ENCODE results near the gene CDKN2AIPNL.

The CDKN2AIPNL gene

DNA sequence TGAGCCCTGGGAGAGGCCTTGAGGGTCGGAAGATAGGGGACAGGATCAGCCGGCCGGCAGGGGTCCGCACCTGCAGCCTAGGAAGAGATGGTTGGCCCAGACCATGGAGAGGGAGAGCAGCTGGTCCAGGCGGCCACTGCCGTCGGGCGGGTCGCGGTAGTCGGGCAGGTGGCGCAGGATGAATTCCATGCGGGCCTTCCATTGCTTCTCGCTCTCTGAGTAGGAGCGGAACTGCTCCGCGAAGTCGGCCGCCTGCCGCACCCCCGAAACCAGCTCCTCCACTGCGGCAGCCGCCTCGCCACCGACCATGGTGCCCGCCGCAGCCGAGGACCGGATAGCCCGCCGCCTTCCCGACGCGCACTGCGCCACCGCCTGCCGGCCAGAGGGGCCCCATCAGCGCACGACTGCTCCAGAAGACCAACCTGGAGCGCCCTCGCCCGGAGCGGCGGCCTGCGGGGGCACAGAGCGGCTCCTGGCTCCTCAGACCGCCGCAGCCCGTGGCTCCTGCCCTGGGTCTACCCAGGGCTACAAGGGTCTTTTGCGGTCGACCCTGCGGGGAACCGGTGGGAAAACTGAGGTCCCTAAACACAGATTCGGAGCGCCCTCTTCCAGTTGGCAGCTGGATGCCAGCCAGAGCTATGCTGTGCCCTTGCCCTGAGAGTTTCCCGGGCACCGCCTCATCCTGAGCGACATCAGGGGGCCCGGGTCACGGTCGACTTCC lies at the start of gene CDKN2AIPNL:
CDKN2AIPNL (minus strand) TSS at position 336 of the 721 bp plus-strand sequence; CDS start at position 309, 27 bp downstream.
- peak; percentile 77 for DNase-seq

DNA sequence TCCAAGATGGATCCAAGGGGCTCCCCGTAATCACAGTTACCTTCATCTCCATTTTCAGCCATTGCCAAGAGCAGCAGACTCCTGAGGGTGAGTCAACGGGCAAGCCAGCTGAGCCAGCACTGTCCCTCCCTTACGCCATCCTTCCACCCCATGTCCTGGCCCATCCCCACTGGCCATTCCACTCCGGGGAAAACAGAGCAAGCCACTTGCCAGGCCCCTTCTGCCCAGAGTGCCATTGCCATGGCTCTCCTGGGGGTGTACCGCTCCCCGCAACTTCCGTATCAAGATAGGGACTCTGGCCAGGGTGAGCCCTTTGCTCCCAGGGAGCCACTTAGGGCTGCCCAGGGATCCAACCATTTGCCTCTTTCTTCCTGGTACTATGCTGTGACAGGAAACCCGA lies 48.9 kb upstream of the CDKN2AIPNL start:
- DNase-seq, result no peak

DNA sequence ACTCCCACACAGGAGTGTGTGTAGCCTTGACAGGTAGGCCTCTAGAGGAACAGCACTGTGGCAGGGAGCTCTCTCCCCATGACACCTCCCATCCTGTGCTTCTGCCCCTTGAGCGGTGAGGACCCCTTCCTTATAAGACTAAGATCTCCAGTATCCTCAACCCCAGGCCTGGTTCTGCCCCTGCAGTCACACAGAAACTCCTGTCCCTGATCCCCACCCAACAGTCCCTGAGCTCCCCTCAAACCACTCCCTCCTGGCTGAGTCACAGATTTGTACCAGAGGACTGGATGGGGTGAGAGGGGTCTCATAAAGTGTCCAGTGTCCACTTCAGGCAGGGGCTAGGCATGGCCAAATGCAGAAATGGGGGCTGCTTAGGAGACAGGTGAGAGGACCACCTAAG lies 47.8 kb upstream of the CDKN2AIPNL start:
- DNase-seq, result no peak

- no peak for DNase-seq
These were observed 47.3 kb upstream of the CDKN2AIPNL start for GRCh38 chr5:134459010-134459403.

GRCh38 chr5:134458234-134459009 lies 46.7 kb upstream of the CDKN2AIPNL start:
- DNase-seq, result no peak

DNA sequence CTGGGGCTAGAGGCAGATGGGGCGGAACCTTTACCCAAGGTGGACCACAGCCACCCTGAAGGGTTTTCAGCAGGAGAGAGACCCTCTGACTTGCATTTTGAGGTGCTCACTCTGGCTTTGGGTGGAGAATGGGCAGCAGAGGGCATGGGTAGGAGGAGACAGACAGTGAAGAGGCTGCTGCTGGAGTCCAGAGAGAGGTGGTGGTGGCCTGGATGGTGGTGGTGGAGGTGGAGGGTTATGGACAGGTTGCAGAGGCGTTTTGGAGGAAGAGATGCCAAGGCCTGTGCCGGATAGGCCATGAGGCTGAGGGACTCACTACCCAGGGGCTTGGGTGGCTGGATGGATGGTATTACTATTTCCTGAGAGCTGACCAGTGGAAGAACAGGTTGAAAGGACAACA lies 46.1 kb upstream of the CDKN2AIPNL start:
- DNase-seq, result no peak

- DNase-seq, result no peak
These were observed 45.1 kb upstream of the CDKN2AIPNL start for GRCh38 chr5:134456825-134457224.

DNA sequence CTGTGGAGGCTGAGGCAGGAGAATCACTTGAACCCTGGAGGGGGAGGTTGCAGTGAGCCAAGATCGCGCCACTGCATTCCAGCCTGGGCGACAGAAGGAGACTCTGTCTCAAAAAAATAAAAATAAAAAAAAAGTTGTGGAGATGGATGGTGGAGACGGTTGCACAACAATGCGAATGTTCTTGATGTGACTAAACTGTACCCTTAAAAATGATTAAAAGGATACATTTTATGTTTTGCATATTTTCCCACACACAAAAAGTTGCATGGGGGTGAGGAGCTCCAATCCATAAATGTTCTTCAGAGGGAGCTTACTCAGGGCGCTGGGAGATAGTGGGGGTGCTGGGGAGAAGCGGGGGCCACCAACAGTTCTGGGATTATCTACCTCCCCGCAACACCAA lies 43.8 kb upstream of the CDKN2AIPNL start:
- DNase-seq, result no peak

DNA sequence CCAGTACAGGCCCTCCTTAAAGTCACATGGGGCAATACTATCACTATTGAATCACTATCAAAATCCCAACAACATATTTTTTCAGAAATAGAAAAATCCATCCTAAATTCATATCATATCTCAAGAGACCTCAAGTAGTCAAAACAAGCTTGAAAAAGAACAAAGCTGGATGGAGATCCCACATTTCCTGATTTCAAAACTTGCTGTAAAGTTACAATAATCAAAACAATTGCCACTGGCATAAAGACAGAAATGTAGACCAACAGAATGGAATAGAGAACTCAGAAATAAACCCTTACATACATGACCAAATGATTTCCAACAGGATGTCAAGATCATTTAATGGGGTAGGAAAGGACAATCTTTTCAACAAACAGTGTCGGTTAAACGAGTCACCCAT lies 41.3 kb upstream of the CDKN2AIPNL start:
- no peak for DNase-seq

GRCh38 chr5:134451936-134452505 lies 40.3 kb upstream of the CDKN2AIPNL start:
- DNase-seq, result no peak

DNA sequence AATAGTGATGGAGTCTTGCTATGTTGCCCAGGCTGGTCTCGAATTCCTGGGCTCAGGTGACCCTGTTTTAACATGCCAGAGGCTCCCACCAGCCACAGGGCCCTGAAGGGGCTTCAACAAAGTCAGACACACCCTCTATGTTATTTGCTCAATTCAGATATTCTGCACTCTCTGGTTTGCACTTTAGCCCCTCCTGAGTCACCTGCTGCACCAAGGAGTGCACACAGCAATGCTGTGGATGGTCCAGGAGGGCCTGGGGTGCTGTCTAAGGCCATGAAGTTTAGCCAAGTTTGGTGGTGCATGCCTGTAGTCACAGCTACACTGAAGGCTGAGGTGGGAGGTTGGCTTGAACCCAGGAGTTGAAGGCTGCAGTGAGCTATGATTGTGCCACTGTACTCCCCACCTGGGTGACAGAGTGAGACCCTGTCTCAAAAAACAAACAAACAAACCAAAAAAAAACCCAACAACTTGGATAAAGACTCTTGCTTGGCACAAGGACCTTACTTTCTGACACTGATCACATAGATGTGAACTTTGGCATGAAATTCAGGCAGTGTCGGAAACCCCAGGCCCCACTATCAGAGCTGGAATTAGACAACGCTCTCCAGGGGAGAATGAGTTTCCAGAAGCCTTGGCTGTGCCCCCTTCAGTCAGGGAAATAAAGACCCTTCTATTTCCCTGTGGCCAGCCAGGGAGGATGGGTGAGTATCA lies 39.7 kb upstream of the CDKN2AIPNL start:
- DNase-seq, result no peak

DNA sequence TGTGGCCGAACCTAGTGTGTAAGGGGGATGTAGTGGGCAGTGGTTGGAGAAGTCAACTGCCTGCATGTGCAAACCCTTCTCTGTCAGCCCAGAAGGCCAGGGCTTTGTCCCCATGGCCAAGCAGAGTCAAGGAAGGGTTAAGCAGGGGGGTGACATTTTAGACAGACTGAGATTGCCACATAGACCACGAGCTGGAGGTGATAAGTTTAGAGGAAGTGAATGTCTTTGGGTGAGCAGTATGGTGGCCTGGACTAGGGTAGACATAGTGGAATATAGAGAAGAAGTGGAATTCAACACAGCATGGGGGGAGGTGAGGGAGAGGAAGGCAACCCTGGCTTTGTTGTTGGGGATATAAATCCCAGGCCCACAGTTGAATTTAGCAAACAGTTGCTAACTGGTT lies 38.7 kb upstream of the CDKN2AIPNL start:
- no peak for DNase-seq

GRCh38 chr5:134449167-134449566 lies 37.5 kb upstream of the CDKN2AIPNL start:
- no peak for DNase-seq

GRCh38 chr5:134447815-134448520 lies 36.3 kb upstream of the CDKN2AIPNL start:
- no peak for DNase-seq

- DNase-seq, result no peak
These were observed 35.3 kb upstream of the CDKN2AIPNL start for GRCh38 chr5:134446938-134447337.

GRCh38 chr5:134445856-134446818 lies 34.5 kb upstream of the CDKN2AIPNL start:
- no peak for DNase-seq

GRCh38 chr5:134444941-134445471 lies 33.3 kb upstream of the CDKN2AIPNL start:
- DNase-seq, result no peak

GRCh38 chr5:134440201-134440755 lies 28.6 kb upstream of the CDKN2AIPNL start:
- no peak for DNase-seq

- no peak for DNase-seq
These were observed 27.6 kb upstream of the CDKN2AIPNL start for GRCh38 chr5:134439210-134439654.

DNA sequence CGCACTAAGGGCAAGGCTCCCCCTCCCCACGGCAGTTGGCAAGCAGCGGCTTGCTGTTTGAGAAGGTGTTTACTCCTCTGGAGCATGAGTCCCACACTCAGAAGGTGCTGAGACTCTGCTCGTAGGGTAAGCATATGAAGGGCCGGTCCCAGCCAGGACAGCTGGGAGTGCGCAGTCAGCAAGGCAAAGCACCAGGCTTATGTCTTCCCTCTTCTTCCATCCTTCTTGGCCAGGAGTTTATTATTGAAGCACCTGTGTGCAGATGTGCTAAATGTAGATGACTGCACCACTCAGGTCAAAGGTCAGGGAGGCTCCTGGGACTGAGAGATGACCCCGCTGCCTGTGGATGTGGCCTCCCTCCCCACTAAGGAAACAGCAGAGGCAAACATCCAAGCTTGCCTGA lies 27.0 kb upstream of the CDKN2AIPNL start:
- DNase-seq, result no peak
